ENCODE data around the gene MUC12.
"Not testable (repeated sequence)": the region's sequence is repeated elsewhere in the genome, so short reads cannot be mapped to it uniquely, and the experiment has no call there.

MUC12 gene

GRCh38 chr7:101035941-101036340, 66.6 kb downstream of the MUC12 start:
- TF ChIP-seq CTCF (IDR thresholded peaks at IDR 0.05; ENCODE audit: low read depth, low read length, missing control alignments): no peak
- no peak overlapping the region for H3K4me3 ChIP-seq (ENCODE audit: low read depth, low read length)
- DNase-seq (ENCODE audit: low read depth): no peak

DNA sequence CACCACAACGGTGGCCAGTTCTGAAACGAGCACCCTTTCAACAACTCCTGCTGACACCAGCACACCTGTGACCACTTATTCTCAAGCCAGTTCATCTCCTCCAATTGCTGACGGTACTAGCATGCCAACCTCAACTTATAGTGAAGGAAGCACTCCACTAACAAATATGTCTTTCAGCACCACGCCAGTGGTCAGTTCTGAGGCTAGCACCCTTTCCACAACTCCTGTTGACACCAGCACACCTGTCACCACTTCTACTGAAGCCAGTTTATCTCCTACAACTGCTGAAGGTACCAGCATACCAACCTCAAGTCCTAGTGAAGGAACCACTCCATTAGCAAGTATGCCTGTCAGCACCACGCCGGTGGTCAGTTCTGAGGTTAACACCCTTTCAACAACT, 71.9 kb downstream of the MUC12 start:
- not testable (repeated sequence) for DNase-seq (ENCODE audit: low read depth); H3K4me3 ChIP-seq (ENCODE audit: low read depth, low read length)

- no peak overlapping the region for H3K4me3 ChIP-seq (ENCODE audit: low read depth, low read length)
- DNase-seq (ENCODE audit: low read depth): no peak
- no peak for TF ChIP-seq CTCF (IDR thresholded peaks at IDR 0.05; ENCODE audit: low read depth, low read length, missing control alignments)
Measured at GRCh38 chr7:101058355-101058754, 89.0 kb downstream of the MUC12 start.

GRCh38 chr7:101059620-101059942, 90.2 kb downstream of the MUC12 start:
- DNase-seq (ENCODE audit: low read depth): no peak
- no peak for TF ChIP-seq CTCF (IDR thresholded peaks at IDR 0.05; ENCODE audit: low read depth, low read length, missing control alignments)
- H3K4me3 ChIP-seq (ENCODE audit: low read depth, low read length): no peak overlapping the region

DNA sequence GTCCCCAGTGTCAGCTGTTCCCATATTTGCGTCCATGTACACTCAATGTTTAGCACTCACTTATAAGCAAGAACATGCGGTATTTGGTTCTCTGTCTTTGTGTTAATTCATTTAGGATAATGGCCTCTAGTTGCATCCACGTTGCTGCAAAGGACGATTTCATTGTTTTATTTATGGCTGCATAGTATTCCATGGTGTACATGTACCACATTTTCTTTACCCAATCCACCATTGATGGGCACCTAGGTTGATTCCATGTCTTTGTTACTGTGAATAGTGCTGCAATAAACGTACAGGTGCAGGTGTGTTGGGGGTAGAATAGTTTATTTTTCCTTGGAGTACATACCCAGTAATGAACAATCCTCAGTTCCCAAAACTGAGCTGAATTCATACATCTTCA, 91.6 kb downstream of the MUC12 start:
- no peak for TF ChIP-seq CTCF (IDR thresholded peaks at IDR 0.05; ENCODE audit: low read depth, low read length, missing control alignments)
- no peak for DNase-seq (ENCODE audit: low read depth)
- no peak overlapping the region for H3K4me3 ChIP-seq (ENCODE audit: low read depth, low read length)

GRCh38 chr7:101064176-101064550, 94.8 kb downstream of the MUC12 start:
- not testable (repeated sequence) for H3K4me3 ChIP-seq (ENCODE audit: low read depth, low read length); DNase-seq (ENCODE audit: low read depth)

DNA sequence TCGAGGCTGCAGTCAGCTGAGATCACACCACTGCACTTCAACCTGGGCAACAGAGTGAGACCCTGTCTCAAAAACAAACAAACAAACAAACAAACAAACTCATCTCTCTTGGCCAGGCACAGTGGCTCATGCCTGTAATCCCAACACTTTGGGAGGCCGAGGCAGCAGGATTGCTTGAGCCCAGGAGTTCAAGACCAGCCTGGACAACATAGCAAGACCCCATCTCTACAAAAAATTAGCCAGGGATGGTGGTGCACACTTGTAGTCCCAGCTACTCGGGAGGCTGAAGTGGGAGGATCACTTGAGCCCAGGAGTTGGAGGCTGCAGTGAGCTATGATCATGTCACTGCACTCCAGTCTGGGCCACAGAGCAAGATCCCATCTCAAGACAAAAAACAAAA, 95.8 kb downstream of the MUC12 start:
- not testable (repeated sequence) for H3K4me3 ChIP-seq (ENCODE audit: low read depth, low read length); DNase-seq (ENCODE audit: low read depth)

DNA sequence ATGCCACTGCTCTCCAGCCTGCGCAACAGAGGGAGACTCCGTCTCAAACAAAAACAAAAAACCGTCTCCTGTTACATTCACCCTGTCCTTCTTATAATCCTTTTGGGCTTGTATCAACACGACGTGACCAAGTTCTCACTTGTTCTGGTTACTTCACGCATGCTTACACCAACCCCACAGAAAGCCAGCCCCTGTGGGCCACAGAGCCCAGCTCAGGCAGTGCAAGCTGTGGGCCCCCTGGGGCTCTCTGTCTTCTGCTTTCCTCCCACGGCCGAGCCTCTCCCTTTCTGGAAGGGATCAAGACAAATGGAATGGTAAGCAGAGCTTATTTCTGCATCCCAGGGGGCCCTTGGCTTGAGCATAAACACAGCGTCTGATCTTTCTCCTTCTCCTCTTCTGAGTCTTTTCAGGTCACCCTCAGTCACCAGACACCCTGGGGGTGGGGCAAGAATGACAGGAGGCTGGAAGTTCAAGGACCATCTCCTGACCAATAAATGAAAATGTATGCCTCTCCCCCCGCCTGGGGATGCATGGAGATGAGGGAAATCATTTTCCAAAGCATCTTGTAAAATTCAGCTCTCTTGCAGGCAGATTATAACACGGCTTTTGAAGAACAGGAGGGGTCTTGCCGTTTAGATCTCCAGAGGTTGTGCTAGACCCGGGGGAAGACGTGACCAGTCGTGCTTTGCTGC, 96.9 kb downstream of the MUC12 start:
- DNase-seq (ENCODE audit: low read depth): no peak
- no peak overlapping the region for H3K4me3 ChIP-seq (ENCODE audit: low read depth, low read length)
- TF ChIP-seq CTCF (IDR thresholded peaks at IDR 0.05; ENCODE audit: low read depth, low read length, missing control alignments): no peak

DNA sequence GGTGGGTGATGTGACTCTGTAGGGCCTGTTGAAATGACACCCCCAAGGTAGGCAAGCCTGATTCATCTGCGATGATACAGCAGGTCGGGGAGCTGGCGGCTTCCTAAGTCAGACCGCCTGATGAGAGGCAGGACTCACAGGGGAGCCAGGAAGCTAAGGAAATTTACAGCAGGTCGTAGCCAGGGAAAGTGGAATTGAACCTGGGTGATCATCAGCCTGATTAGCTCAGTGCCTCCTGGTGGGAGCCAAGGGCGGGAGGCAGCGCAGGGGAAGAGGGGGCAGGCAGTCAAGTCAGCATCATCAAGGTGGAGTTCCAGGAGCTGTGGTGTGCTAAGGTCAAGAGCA, 97.4 kb downstream of the MUC12 start:
- DNase-seq (ENCODE audit: low read depth): no peak

More for the DNA sequence above, 97.4 kb downstream of the MUC12 start:
- H3K4me3 ChIP-seq (ENCODE audit: low read depth, low read length): no peak overlapping the region
- TF ChIP-seq CTCF (IDR thresholded peaks at IDR 0.05; ENCODE audit: low read depth, low read length, missing control alignments): no peak

All from GM12864 (cell line).